ENCODE results near the gene PPP1R3G. TPM values are rescaled to one million over a fixed set of nuclear protein-coding genes. Genes with fewer than 3 reads are reported as not detected.

The PPP1R3G gene
- total and polyA plus RNA-seq, 2 of the 13 experiments (the other 11 are each of a cell fraction or from before 2014, with no cell fraction given): 1.2 to 1.3 TPM

DNA sequence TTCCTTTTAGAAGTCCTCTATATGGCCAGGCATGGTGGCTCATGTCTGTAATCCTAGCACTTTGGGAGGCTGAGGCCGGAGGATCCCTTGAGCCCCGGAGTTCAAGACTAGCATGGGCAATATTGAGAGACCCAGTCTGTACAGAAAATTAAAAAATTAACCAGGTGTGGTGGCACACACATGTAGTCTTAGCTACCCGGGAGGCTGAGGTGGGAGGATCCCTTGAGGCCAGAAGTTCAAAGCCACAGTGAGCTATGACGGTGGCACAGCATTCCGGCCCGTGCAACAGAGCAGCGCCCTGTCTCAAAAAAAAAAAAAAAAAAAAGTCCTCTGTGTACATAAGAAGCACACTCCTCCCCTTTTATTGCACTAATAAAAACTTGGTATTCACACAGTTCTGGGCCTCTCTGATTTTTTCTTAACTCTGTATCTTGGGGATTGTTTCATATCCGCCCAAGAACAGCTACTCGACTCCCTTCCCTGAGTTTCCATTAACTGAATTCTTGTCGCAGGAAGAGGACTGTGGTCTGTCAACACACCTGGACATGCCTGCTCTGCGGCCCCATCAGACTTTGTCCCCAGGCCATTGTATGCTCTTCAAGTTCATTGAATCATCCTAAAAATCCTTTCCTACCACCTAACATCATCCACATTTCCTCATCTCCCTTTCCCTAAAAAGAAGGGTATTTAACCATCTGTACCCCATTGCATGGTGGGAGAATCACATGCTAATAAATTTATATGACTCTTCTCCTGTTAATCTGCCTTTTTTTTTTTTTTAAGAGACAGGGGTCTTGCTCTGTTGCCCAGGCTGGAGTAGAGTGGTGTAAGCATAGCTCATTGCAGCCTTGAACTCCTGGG lies 25.9 kb upstream of the PPP1R3G start (continued):
- TF ChIP-seq ZNF251 (CRISPR knock-in tag; IDR thresholded peaks at IDR 0.05): no peak
- no peak; the same call in 1 of the 2 replicates for TF ChIP-seq ZNF564 (CRISPR knock-in tag; IDR thresholded peaks at IDR 0.05)
- no peak for TF ChIP-seq MAFF (IDR thresholded peaks at IDR 0.05; ENCODE audit: low read depth, low read length)
- no peak for TF ChIP-seq ZNF333 (CRISPR knock-in tag; IDR thresholded peaks at IDR 0.05; ENCODE audit: borderline replicate concordance)
- TF ChIP-seq KDM2A (CRISPR knock-in tag; IDR thresholded peaks at IDR 0.05; ENCODE audit: borderline replicate concordance, low read depth): peak; percentile 64
- peak; percentile 38; the same call in 1 of the 2 replicates for TF ChIP-seq ZNF607 (CRISPR knock-in tag; IDR thresholded peaks at IDR 0.05; ENCODE audit: borderline replicate concordance)
- TF ChIP-seq NCOA2 (CRISPR knock-in tag; IDR thresholded peaks at IDR 0.05): peak; percentile 92
- peak; percentile 52; the same call in 1 of the 2 replicates for TF ChIP-seq BRCA1 (CRISPR knock-in tag; IDR thresholded peaks at IDR 0.05)
- peak; percentile 63; the same call in 1 of the 2 replicates for TF ChIP-seq GATAD1 (CRISPR knock-in tag; IDR thresholded peaks at IDR 0.05)
- TF ChIP-seq REST (IDR thresholded peaks at IDR 0.05; ENCODE audit: borderline replicate concordance in 1 of 2, low read depth in 1 of 2, low read length in 2 of 2): no peak
- no peak for TF ChIP-seq ZBTB10 (CRISPR knock-in tag; IDR thresholded peaks at IDR 0.05; ENCODE audit: borderline replicate concordance)
- TF ChIP-seq PHB2 (IDR thresholded peaks at IDR 0.05; ENCODE audit: partially characterized antibody): no peak
- no peak for TF ChIP-seq ZNF850 (CRISPR knock-in tag; conservative IDR thresholded peaks at IDR 0.05)
- TF ChIP-seq, protein P1, sequence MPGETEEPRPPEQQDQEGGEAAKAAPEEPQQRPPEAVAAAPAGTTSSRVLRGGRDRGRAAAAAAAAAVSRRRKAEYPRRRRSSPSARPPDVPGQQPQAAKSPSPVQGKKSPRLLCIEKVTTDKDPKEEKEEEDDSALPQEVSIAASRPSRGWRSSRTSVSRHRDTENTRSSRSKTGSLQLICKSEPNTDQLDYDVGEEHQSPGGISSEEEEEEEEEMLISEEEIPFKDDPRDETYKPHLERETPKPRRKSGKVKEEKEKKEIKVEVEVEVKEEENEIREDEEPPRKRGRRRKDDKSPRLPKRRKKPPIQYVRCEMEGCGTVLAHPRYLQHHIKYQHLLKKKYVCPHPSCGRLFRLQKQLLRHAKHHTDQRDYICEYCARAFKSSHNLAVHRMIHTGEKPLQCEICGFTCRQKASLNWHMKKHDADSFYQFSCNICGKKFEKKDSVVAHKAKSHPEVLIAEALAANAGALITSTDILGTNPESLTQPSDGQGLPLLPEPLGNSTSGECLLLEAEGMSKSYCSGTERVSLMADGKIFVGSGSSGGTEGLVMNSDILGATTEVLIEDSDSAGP (CRISPR knock-in tag; IDR thresholded peaks at IDR 0.05; ENCODE audit: borderline replicate concordance): no peak
- TF ChIP-seq EEA1 (CRISPR knock-in tag; IDR thresholded peaks at IDR 0.05; ENCODE audit: borderline replicate concordance): no peak
- TF ChIP-seq TFDP1 (CRISPR knock-in tag; IDR thresholded peaks at IDR 0.05; ENCODE audit: borderline replicate concordance): no peak
- peak; percentile 94 for TF ChIP-seq ZEB1 (IDR thresholded peaks at IDR 0.05; ENCODE audit: insufficient replicate concordance, low read depth)
- no peak; the same call in 1 of the 2 replicates for TF ChIP-seq ZNF34 (CRISPR knock-in tag; IDR thresholded peaks at IDR 0.05; ENCODE audit: borderline replicate concordance)
- TF ChIP-seq ISX (CRISPR knock-in tag; conservative IDR thresholded peaks at IDR 0.05): no peak
